HEK293 (cell line): Measurements from ENCODE around the gene GLRX2.

Experiments used
- KLF8 ChIP-seq: fragments of 450-650 bp; formaldehyde crosslinking; IDR thresholded peaks from 2 replicates; pipeline ENCODE4 v1.5.1; 2016; ENCODE audit warnings: missing biosample characterization, missing genetic modification characterization
- OSR2 ChIP-seq: fragments of 450-650 bp; formaldehyde crosslinking; IDR thresholded peaks from 2 replicates; pipeline ENCODE4 v1.5.1; 2016; ENCODE audit warnings: missing biosample characterization, missing genetic modification characterization
- REPIN1 ChIP-seq: fragments of 450-650 bp; formaldehyde crosslinking; IDR thresholded peaks from 2 replicates; pipeline ENCODE4 v1.5.1; 2017; ENCODE audit warnings: missing biosample characterization, missing genetic modification characterization, low read depth
- SCRT1 ChIP-seq: fragments of 450-650 bp; formaldehyde crosslinking; IDR thresholded peaks from 2 replicates; pipeline ENCODE4 v1.5.1; 2016; ENCODE audit warnings: missing biosample characterization, missing genetic modification characterization, borderline replicate concordance
- SETDB1 ChIP-seq: IDR thresholded peaks from one replicate; pipeline ENCODE4 v1.6.1; 2017; ENCODE audit warnings: mild to moderate bottlenecking, low read length, moderate library complexity, mixed read lengths; ENCODE audit not compliant: insufficient read length
- SP2 ChIP-seq: fragments of 450-650 bp; formaldehyde crosslinking; IDR thresholded peaks from 2 replicates; pipeline ENCODE4 v1.5.1; 2016; ENCODE audit warnings: missing biosample characterization, missing genetic modification characterization
- TRIM28 ChIP-seq: IDR thresholded peaks from 2 replicates; pipeline ENCODE4 v1.6.1; 2011; ENCODE audit warnings: low read length, control low read depth, borderline replicate concordance
- ZBTB21 ChIP-seq: fragments of 450-650 bp; formaldehyde crosslinking; IDR thresholded peaks from 2 replicates; pipeline ENCODE4 v1.5.1; 2017; ENCODE audit warnings: missing biosample characterization, missing genetic modification characterization
- ZNF114 ChIP-seq: fragments of 450-650 bp; formaldehyde crosslinking; IDR thresholded peaks from 2 replicates; pipeline ENCODE4 v1.5.0; 2017; ENCODE audit warnings: missing biosample characterization, missing genetic modification characterization
- ZNF133 ChIP-seq: fragments of 450-650 bp; formaldehyde crosslinking; IDR thresholded peaks from 2 replicates; pipeline ENCODE4 v1.5.1; 2016; ENCODE audit warnings: missing biosample characterization, missing genetic modification characterization
- ZNF140 ChIP-seq: fragments of 450-650 bp; formaldehyde crosslinking; IDR thresholded peaks from 2 replicates; pipeline ENCODE4 v1.5.1; 2016; ENCODE audit warnings: missing biosample characterization, missing genetic modification characterization
- ZNF155 ChIP-seq: fragments of 450-650 bp; formaldehyde crosslinking; IDR thresholded peaks from 2 replicates; pipeline ENCODE4 v1.5.1; 2016; ENCODE audit warnings: missing biosample characterization, missing genetic modification characterization
- ZNF157 ChIP-seq: fragments of 450-650 bp; formaldehyde crosslinking; IDR thresholded peaks from 2 replicates; pipeline ENCODE4 v1.5.1; 2016; ENCODE audit warnings: missing biosample characterization, missing genetic modification characterization
- ZNF169 ChIP-seq: fragments of 450-650 bp; formaldehyde crosslinking; IDR thresholded peaks from 2 replicates; pipeline ENCODE4 v1.5.1; 2016; ENCODE audit warnings: missing biosample characterization, missing genetic modification characterization
- ZNF184 ChIP-seq: fragments of 450-650 bp; IDR thresholded peaks from 2 replicates; pipeline ENCODE4 v1.5.1; 2018; ENCODE audit warnings: missing biosample characterization, mild to moderate bottlenecking, missing genetic modification characterization
- ZNF223 ChIP-seq: fragments of 450-650 bp; formaldehyde crosslinking; IDR thresholded peaks from 2 replicates; pipeline ENCODE4 v1.5.1; 2016; ENCODE audit warnings: missing biosample characterization, missing genetic modification characterization
- ZNF23 ChIP-seq: fragments of 450-650 bp; formaldehyde crosslinking; IDR thresholded peaks from 2 replicates; pipeline ENCODE4 v1.5.1; 2016; ENCODE audit warnings: missing biosample characterization, missing genetic modification characterization, borderline replicate concordance
- ZNF248 ChIP-seq: fragments of 450-650 bp; formaldehyde crosslinking; IDR thresholded peaks from 2 replicates; pipeline ENCODE4 v1.5.1; 2017; ENCODE audit warnings: missing biosample characterization, missing genetic modification characterization
- ZNF266 ChIP-seq: fragments of 450-650 bp; formaldehyde crosslinking; IDR thresholded peaks from 2 replicates; pipeline ENCODE4 v1.5.1; 2016; ENCODE audit warnings: missing biosample characterization, missing genetic modification characterization, low read depth
- ZNF341 ChIP-seq: fragments of 450-650 bp; formaldehyde crosslinking; IDR thresholded peaks from 2 replicates; pipeline ENCODE4; 2016; ENCODE audit warnings: low read depth, missing biosample characterization, missing genetic modification characterization
- ZNF354C ChIP-seq: fragments of 450-650 bp; formaldehyde crosslinking; IDR thresholded peaks from 2 replicates; pipeline ENCODE4 v1.5.1; 2016; ENCODE audit warnings: missing biosample characterization, missing genetic modification characterization, low read depth, borderline replicate concordance
- ZNF404 ChIP-seq: fragments of 450-650 bp; formaldehyde crosslinking; IDR thresholded peaks from 2 replicates; pipeline ENCODE4 v1.5.1; 2017; ENCODE audit warnings: missing biosample characterization, missing genetic modification characterization
- ZNF510 ChIP-seq: fragments of 450-650 bp; formaldehyde crosslinking; IDR thresholded peaks from 2 replicates; pipeline ENCODE4 v1.5.1; 2018; ENCODE audit warnings: mild to moderate bottlenecking, missing genetic modification characterization, missing biosample characterization; ENCODE audit not compliant: insufficient replicate concordance
- ZNF514 ChIP-seq: fragments of 450-650 bp; formaldehyde crosslinking; IDR thresholded peaks from 2 replicates; pipeline ENCODE4 v1.5.1; 2016; ENCODE audit warnings: missing biosample characterization, missing genetic modification characterization
- ZNF610 ChIP-seq: fragments of 450-650 bp; formaldehyde crosslinking; IDR thresholded peaks from 2 replicates; pipeline ENCODE4 v1.5.1; 2016; ENCODE audit warnings: missing biosample characterization, missing genetic modification characterization, borderline replicate concordance
- ZNF624 ChIP-seq: fragments of 450-650 bp; formaldehyde crosslinking; IDR thresholded peaks from 2 replicates; pipeline ENCODE4 v1.5.1; 2017; ENCODE audit warnings: missing biosample characterization, missing genetic modification characterization
- ZNF658 ChIP-seq: fragments of 450-650 bp; formaldehyde crosslinking; IDR thresholded peaks from 2 replicates; pipeline ENCODE4; 2016; ENCODE audit warnings: missing biosample characterization, missing genetic modification characterization
- ZNF660 ChIP-seq: fragments of 450-650 bp; IDR thresholded peaks from 2 replicates; pipeline ENCODE4 v1.5.1; 2018; ENCODE audit warnings: missing biosample characterization, mild to moderate bottlenecking, missing genetic modification characterization
- ZNF670 ChIP-seq: fragments of 450-650 bp; formaldehyde crosslinking; IDR thresholded peaks from 2 replicates; pipeline ENCODE4 v1.5.1; 2016; ENCODE audit warnings: missing biosample characterization, missing genetic modification characterization, low read depth
- ZNF677 ChIP-seq: fragments of 450-650 bp; IDR thresholded peaks from 2 replicates; pipeline ENCODE4 v1.5.0; 2018; ENCODE audit warnings: missing biosample characterization, mild to moderate bottlenecking, missing genetic modification characterization, moderate library complexity
- ZNF747 ChIP-seq: fragments of 450-650 bp; formaldehyde crosslinking; IDR thresholded peaks from 2 replicates; pipeline ENCODE4 v1.5.1; 2016; ENCODE audit warnings: missing biosample characterization, missing genetic modification characterization
- ZNF768 ChIP-seq: fragments of 450-650 bp; formaldehyde crosslinking; IDR thresholded peaks from 2 replicates; pipeline ENCODE4 v1.5.1; 2018; ENCODE audit warnings: missing biosample characterization, mild to moderate bottlenecking, missing genetic modification characterization
- ZNF785 ChIP-seq: fragments of 450-650 bp; formaldehyde crosslinking; IDR thresholded peaks from 2 replicates; pipeline ENCODE4 v1.5.1; 2016; ENCODE audit warnings: missing biosample characterization, missing genetic modification characterization
- TF ChIP-seq, protein P1 (sequence below): fragments of 450-650 bp; formaldehyde crosslinking; IDR thresholded peaks from 2 replicates; pipeline ENCODE4 v1.5.1; 2017; ENCODE audit warnings: missing biosample characterization, mild to moderate bottlenecking, missing genetic modification characterization, moderate library complexity
- TF ChIP-seq, protein P2 (sequence below): fragments of 450-650 bp; formaldehyde crosslinking; IDR thresholded peaks from 2 replicates; pipeline ENCODE4 v1.5.1; 2016; ENCODE audit warnings: missing biosample characterization, missing genetic modification characterization
- TF ChIP-seq, protein P3 (sequence below): fragments of 450-650 bp; formaldehyde crosslinking; IDR thresholded peaks from 2 replicates; pipeline ENCODE4 v1.5.1; 2017; ENCODE audit warnings: missing biosample characterization, missing genetic modification characterization
- TF ChIP-seq, protein P4 (sequence below): fragments of 450-650 bp; formaldehyde crosslinking; IDR thresholded peaks from 2 replicates; pipeline ENCODE4 v1.5.1; 2016; ENCODE audit warnings: missing biosample characterization, missing genetic modification characterization

Gene GLRX2

DNA sequence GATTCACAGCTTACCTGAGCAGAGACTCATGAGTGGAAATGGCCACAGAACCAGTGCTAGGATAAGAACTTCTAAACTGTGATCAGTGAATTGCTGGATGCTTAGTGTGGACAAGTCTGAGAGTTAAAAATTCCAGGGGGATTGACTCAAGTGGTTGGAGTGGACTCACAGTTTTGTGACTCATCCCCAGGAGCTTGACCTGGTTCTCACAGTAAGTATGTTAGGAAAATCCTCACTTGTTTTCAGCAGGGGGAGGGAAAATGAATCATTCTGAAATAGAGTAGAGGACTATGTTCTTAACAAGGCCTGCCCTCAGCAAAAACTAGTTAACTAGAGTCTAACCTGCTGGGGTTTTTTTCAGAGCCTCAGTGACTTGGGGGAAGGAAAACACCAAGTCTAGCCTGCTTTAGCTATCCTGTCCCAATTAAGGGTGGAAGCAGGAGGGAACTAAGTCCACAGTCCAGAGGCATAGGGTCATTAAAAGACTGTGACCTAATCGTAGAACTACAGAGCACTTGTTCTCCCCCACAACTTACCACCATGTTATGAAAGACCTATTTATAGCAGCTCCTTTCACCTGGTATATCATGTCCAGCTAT, 10.5 kb upstream of the GLRX2 start (continued):
- TF ChIP-seq ZNF768 (tag by site-specific recombination) = no peak
- no peak for TF ChIP-seq REPIN1
- no peak for TF ChIP-seq ZNF155 (tag by site-specific recombination)
- no peak for TF ChIP-seq KLF8 (tag by site-specific recombination)
- no peak for TF ChIP-seq ZNF610 (tag by site-specific recombination)
- TF ChIP-seq OSR2 = peak; percentile 44; the same call in 1 of the 2 replicates
- TF ChIP-seq ZNF785 (tag by site-specific recombination) = no peak
- TF ChIP-seq TRIM28 = peak; percentile 60; the same call in 1 of the 2 replicates
- TF ChIP-seq ZNF514 = no peak
- TF ChIP-seq ZNF354C (tag by site-specific recombination) = no peak
- no peak for TF ChIP-seq ZNF140 (tag by site-specific recombination)
- TF ChIP-seq ZNF184 (tag by site-specific recombination) = 0 out of 2 replicates have a peak, but pooled peaks have one; percentile 31
- no peak for TF ChIP-seq ZNF114
- TF ChIP-seq ZNF266 (tag by site-specific recombination) = no peak
- no peak for TF ChIP-seq ZNF624
- TF ChIP-seq, protein P1, sequence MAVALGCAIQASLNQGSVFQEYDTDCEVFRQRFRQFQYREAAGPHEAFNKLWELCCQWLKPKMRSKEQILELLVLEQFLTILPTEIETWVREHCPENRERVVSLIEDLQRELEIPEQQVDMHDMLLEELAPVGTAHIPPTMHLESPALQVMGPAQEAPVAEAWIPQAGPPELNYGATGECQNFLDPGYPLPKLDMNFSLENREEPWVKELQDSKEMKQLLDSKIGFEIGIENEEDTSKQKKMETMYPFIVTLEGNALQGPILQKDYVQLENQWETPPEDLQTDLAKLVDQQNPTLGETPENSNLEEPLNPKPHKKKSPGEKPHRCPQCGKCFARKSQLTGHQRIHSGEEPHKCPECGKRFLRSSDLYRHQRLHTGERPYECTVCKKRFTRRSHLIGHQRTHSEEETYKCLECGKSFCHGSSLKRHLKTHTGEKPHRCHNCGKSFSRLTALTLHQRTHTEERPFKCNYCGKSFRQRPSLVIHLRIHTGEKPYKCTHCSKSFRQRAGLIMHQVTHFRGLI (tag by site-specific recombination) = no peak
- no peak for TF ChIP-seq ZNF404 (tag by site-specific recombination)
- TF ChIP-seq, protein P2, sequence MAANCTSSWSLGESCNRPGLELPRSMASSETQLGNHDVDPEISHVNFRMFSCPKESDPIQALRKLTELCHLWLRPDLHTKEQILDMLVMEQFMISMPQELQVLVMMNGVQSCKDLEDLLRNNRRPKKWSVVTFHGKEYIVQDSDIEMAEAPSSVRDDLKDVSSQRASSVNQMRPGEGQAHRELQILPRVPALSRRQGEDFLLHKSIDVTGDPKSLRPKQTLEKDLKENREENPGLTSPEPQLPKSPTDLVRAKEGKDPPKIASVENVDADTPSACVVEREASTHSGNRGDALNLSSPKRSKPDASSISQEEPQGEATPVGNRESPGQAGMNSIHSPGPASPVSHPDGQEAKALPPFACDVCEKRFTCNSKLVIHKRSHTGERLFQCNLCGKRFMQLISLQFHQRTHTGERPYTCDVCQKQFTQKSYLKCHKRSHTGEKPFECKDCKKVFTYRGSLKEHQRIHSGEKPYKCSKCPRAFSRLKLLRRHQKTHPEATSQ (tag by site-specific recombination) = no peak
- TF ChIP-seq ZNF747 = no peak
- peak; percentile 47; the same call in 1 of the 2 replicates for TF ChIP-seq ZNF660 (tag by site-specific recombination)
- no peak for TF ChIP-seq ZNF223 (tag by site-specific recombination)
- no peak for TF ChIP-seq SP2 (tag by site-specific recombination)
- TF ChIP-seq, protein P3, sequence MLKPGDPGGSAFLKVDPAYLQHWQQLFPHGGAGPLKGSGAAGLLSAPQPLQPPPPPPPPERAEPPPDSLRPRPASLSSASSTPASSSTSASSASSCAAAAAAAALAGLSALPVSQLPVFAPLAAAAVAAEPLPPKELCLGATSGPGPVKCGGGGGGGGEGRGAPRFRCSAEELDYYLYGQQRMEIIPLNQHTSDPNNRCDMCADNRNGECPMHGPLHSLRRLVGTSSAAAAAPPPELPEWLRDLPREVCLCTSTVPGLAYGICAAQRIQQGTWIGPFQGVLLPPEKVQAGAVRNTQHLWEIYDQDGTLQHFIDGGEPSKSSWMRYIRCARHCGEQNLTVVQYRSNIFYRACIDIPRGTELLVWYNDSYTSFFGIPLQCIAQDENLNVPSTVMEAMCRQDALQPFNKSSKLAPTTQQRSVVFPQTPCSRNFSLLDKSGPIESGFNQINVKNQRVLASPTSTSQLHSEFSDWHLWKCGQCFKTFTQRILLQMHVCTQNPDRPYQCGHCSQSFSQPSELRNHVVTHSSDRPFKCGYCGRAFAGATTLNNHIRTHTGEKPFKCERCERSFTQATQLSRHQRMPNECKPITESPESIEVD = peak; percentile 68
- no peak for TF ChIP-seq ZNF658 (tag by site-specific recombination)
- TF ChIP-seq ZNF341 (tag by site-specific recombination) = peak; percentile 24
- TF ChIP-seq ZNF677 (tag by site-specific recombination) = no peak
- TF ChIP-seq, protein P4, sequence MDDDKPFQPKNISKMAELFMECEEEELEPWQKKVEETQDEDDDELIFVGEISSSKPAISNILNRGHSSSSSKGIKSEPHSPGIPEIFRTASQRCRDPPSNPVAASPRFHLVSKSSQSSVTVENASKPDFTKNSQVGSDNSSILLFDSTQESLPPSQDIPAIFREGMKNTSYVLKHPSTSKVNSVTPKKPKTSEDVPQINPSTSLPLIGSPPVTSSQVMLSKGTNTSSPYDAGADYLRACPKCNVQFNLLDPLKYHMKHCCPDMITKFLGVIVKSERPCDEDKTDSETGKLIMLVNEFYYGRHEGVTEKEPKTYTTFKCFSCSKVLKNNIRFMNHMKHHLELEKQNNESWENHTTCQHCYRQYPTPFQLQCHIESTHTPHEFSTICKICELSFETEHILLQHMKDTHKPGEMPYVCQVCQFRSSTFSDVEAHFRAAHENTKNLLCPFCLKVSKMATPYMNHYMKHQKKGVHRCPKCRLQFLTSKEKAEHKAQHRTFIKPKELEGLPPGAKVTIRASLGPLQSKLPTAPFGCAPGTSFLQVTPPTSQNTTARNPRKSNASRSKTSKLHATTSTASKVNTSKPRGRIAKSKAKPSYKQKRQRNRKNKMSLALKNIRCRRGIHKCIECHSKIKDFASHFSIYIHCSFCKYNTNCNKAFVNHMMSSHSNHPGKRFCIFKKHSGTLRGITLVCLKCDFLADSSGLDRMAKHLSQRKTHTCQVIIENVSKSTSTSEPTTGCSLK (tag by site-specific recombination) = no peak
- no peak for TF ChIP-seq ZNF248
- no peak for TF ChIP-seq ZNF133 (tag by site-specific recombination)
- TF ChIP-seq ZNF23 = no peak
- no peak for TF ChIP-seq SCRT1 (tag by site-specific recombination)
- TF ChIP-seq ZNF670 (tag by site-specific recombination) = no peak
- TF ChIP-seq ZNF169 = no peak
- TF ChIP-seq SETDB1 = no peak
- TF ChIP-seq ZBTB21 (tag by site-specific recombination) = no peak
- TF ChIP-seq ZNF157 (tag by site-specific recombination) = no peak
- TF ChIP-seq ZNF510 = no peak
